HepG2 (cell line): ENCODE measurements around the gene KCTD18. TPM values are rescaled to one million over a fixed set of nuclear protein-coding genes. Genes with fewer than 3 reads are reported as not detected.

Source experiments
- ADNP ChIP-seq: sonication (generic); formaldehyde crosslinking; IDR thresholded peaks from 2 replicates; pipeline ENCODE4 v1.4.0; 2020; ENCODE audit warnings: missing genetic modification reagents
- AGO1 ChIP-seq: fragments of 200-400 bp; formaldehyde crosslinking; IDR thresholded peaks from 2 replicates; pipeline ENCODE4 v1.6.1; 2017; ENCODE audit warnings: mild to moderate bottlenecking, low read depth, low read length, moderate library complexity; ENCODE audit not compliant: poor library complexity, severe bottlenecking
- BORCS8-MEF2B ChIP-seq: sonication (generic); formaldehyde crosslinking; IDR thresholded peaks from 2 replicates; pipeline ENCODE4 v1.8.0; 2022; ENCODE audit warnings: mild to moderate bottlenecking, missing genetic modification reagents
- CC2D1A ChIP-seq: sonication (generic); formaldehyde crosslinking; IDR thresholded peaks from 2 replicates; pipeline ENCODE4 v1.8.1; 2023; ENCODE audit warnings: mild to moderate bottlenecking, missing genetic modification reagents
- IKZF1 ChIP-seq: fragments of 450-650 bp; IDR thresholded peaks from 2 replicates; pipeline ENCODE4 v1.7.1; 2016
- IRX3 ChIP-seq: sonication (generic); formaldehyde crosslinking; IDR thresholded peaks from 2 replicates; pipeline ENCODE4 v1.8.1; 2023; ENCODE audit warnings: mild to moderate bottlenecking, low read depth, missing genetic modification reagents, borderline replicate concordance
- JUN ChIP-seq: sonication (generic); formaldehyde crosslinking; IDR thresholded peaks from 2 replicates; pipeline ENCODE4 v1.4.0; 2020; ENCODE audit warnings: mild to moderate bottlenecking, missing genetic modification reagents
- MAZ ChIP-seq, 2 experiments: sonication (generic) in 1 of 2; formaldehyde crosslinking in 1 of 2; IDR thresholded peaks; 2 replicates each; pipeline versions ENCODE4 v1.5.0 to v1.6.1; 2012 to 2020; ENCODE audit warnings: low read depth in 2 of 2, mild to moderate bottlenecking in 2 of 2, borderline replicate concordance in 1 of 2, improper control_type of control experiment in 1 of 2, low read length in 1 of 2, missing genetic modification reagents in 1 of 2, moderate library complexity in 1 of 2
- MED13 ChIP-seq: sonication (generic); formaldehyde crosslinking; IDR thresholded peaks from 2 replicates; pipeline ENCODE4 v1.5.0; 2020; ENCODE audit warnings: missing genetic modification reagents
- PHB2 ChIP-seq: fragments of 450-650 bp; IDR thresholded peaks from 2 replicates; pipeline ENCODE4 v1.6.1; 2018; ENCODE audit not compliant: partially characterized antibody
- PHF21A ChIP-seq: sonication (generic); formaldehyde crosslinking; IDR thresholded peaks from 2 replicates; pipeline ENCODE4 v1.5.0; 2020; ENCODE audit warnings: mild to moderate bottlenecking, missing genetic modification reagents
- SETDB1 ChIP-seq: sonication (generic); formaldehyde crosslinking; IDR thresholded peaks from 2 replicates; pipeline ENCODE4 v1.5.1; 2020; ENCODE audit warnings: missing genetic modification reagents, mild to moderate bottlenecking, borderline replicate concordance
- ZBTB43 ChIP-seq: sonication (generic); formaldehyde crosslinking; conservative IDR thresholded peaks from 2 replicates; pipeline ENCODE4 v1.4.0; 2020; ENCODE audit warnings: missing genetic modification reagents
- ZFP36L2 ChIP-seq: sonication (generic); formaldehyde crosslinking; IDR thresholded peaks from 2 replicates; pipeline ENCODE4 v1.4.0; 2020; ENCODE audit warnings: missing genetic modification reagents
- ZNF264 ChIP-seq: sonication (generic); formaldehyde crosslinking; IDR thresholded peaks from 2 replicates; pipeline ENCODE4 v1.4.0; 2020; ENCODE audit warnings: missing genetic modification reagents
- ZNF282 ChIP-seq: fragments of 450-650 bp; IDR thresholded peaks from 2 replicates; pipeline ENCODE4 v1.6.1; 2018; ENCODE audit not compliant: partially characterized antibody
- ZNF530 ChIP-seq: sonication (generic); formaldehyde crosslinking; IDR thresholded peaks from 2 replicates; pipeline ENCODE4 v1.5.0; 2020; ENCODE audit warnings: low read depth, mild to moderate bottlenecking, missing genetic modification reagents
- ZNF547 ChIP-seq: sonication (generic); formaldehyde crosslinking; IDR thresholded peaks from 2 replicates; pipeline ENCODE4 v1.5.1; 2020; ENCODE audit warnings: mild to moderate bottlenecking, missing genetic modification reagents
- ZNF570 ChIP-seq: sonication (generic); formaldehyde crosslinking; IDR thresholded peaks from 2 replicates; pipeline ENCODE4 v1.4.0; 2020; ENCODE audit warnings: mild to moderate bottlenecking, missing genetic modification reagents, borderline replicate concordance
- ZNF580 ChIP-seq: IDR thresholded peaks from 2 replicates; pipeline ENCODE4 v1.6.1; 2016; ENCODE audit warnings: low read depth, borderline replicate concordance
- ZNF652 ChIP-seq: IDR thresholded peaks from 2 replicates; pipeline ENCODE4 v1.6.1; 2016; ENCODE audit warnings: low read depth, borderline replicate concordance
- ZNF720 ChIP-seq: sonication (generic); formaldehyde crosslinking; IDR thresholded peaks from 2 replicates; pipeline ENCODE4 v1.4.0; 2020; ENCODE audit warnings: missing genetic modification reagents
- ZNF780A ChIP-seq: sonication (generic); formaldehyde crosslinking; IDR thresholded peaks from 2 replicates; pipeline ENCODE4 v1.8.0; 2022; ENCODE audit warnings: mild to moderate bottlenecking, missing genetic modification reagents, moderate library complexity
- ZSCAN12 ChIP-seq: sonication (generic); formaldehyde crosslinking; IDR thresholded peaks from 2 replicates; pipeline ENCODE4 v1.9.0; 2021; ENCODE audit warnings: mild to moderate bottlenecking, missing genetic modification reagents
- ZSCAN20 ChIP-seq: sonication (generic); formaldehyde crosslinking; IDR thresholded peaks from 2 replicates; pipeline ENCODE4 v1.4.0; 2020; ENCODE audit warnings: missing genetic modification reagents, mild to moderate bottlenecking, borderline replicate concordance
- ZUFSP ChIP-seq: sonication (generic); formaldehyde crosslinking; IDR thresholded peaks from 2 replicates; pipeline ENCODE4 v1.9.0; 2021; ENCODE audit warnings: missing genetic modification reagents, mild to moderate bottlenecking, borderline replicate concordance
- polyA plus RNA-seq, 8 experiments: library from polyadenylated mRNA; depleted of rRNA in 3 of 8; stranded (reverse) in 7 of 8; unstranded in 1 of 8; fragments of >200 nt; fragmentation: Illumina TruSeq in 4 of 8; extraction: Trizol in 4 of 8; gene quantifications; 2 replicates each; pipeline versions ENCODE4 v1.2.1 to v1.2.3, GENCODE V29; 2011 to 2016; ENCODE audit warnings: low read depth in 4 of 8, missing spikeins in 1 of 8, mixed read lengths in 1 of 8; ENCODE audit not compliant: insufficient read depth in 1 of 8
- total RNA-seq, 5 experiments: library from RNA; depleted of rRNA; stranded (reverse); fragments of >200 nt; fragmentation: Illumina TruSeq; extraction: Trizol; gene quantifications; 2 replicates each; pipeline ENCODE4 v1.2.3, GENCODE V29; 2016; ENCODE audit warnings: low read depth in 1 of 5
- TF ChIP-seq, protein P1 (sequence below): sonication (generic); formaldehyde crosslinking; IDR thresholded peaks from 2 replicates; pipeline ENCODE4 v1.4.0; 2020; ENCODE audit warnings: missing genetic modification reagents, borderline replicate concordance

The KCTD18 gene
- total and polyA plus RNA-seq, 2 of the 13 experiments (the other 11 are each of a cell fraction or from before 2014, with no cell fraction given) = 2.2 to 7.1 TPM

DNA sequence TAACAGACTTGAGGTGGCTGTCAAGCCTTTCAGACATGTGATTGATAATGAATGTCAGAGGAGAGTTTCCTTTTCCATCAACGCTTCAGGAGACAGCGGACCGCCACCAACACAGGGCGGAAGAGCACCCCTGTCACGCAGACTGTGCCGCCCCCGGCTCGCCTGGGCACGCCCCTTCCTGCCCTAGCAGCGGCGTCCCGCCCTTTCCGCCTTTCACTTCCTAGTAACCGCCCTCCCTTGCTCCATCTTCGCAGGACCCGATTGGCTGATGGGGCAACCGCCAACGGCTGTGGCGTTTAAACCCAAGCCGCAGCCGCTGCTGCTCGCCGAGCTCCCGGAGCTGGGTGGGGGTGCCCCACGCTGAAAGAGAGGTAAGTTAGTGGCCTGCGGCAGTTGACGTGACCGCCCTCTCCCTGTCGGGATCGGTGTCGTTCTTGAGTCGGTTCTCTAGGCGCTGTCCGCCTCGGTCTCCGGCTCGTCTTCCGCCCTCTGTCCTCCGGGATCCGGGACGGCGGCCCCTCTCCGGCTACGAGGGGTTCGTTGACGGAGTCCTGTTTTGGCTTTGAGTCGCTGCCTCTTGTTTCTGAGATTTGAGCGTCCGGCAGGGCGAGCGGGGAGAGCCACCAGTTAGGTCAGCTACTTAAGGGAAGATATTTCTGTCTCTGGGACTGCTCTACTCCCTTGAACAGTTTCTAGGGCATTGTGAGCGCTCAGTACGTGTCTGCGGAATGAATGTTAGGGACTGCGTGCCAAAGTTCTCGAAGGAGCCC, 16.2 kb upstream of the KCTD18 start, which contains the start of gene SGO2 (continued):
- TF ChIP-seq IKZF1 (no peak), AGO1 (peak; percentile 85), ZSCAN20 (CRISPR knock-in tag) (no peak), ZUFSP (CRISPR knock-in tag) (no peak), ZNF652 (CRISPR knock-in tag) (peak; percentile 31; the same call in 1 of the 2 replicates), MAZ (IDR thresholded peaks at IDR 0.05; ENCODE audit: borderline replicate concordance, low read depth, low read length) (peak; percentile 73; the same call in 1 of the 2 replicates), MAZ (CRISPR knock-in tag; IDR thresholded peaks at IDR 0.05; ENCODE audit: low read depth) (peak; percentile 76), PHB2 (no peak), ZSCAN12 (CRISPR knock-in tag) (no peak), ZNF720 (no peak), IRX3 (CRISPR knock-in tag) (peak; percentile 80), SETDB1 (CRISPR knock-in tag) (no peak), ADNP (no peak), MED13 (peak; percentile 41), ZNF780A (CRISPR knock-in tag) (no peak), ZNF530 (CRISPR knock-in tag) (no peak), CC2D1A (CRISPR knock-in tag) (0 out of 2 replicates have a peak, but pooled peaks have one; percentile 12), JUN (CRISPR knock-in tag) (peak; percentile 73), PHF21A (CRISPR knock-in tag) (peak; percentile 24; the same call in 1 of the 2 replicates), ZNF264 (CRISPR knock-in tag) (peak; percentile 81; the same call in 1 of the 2 replicates), ZBTB43 (CRISPR knock-in tag) (no peak), ZFP36L2 (CRISPR knock-in tag) (peak; percentile 39; the same call in 1 of the 2 replicates), BORCS8-MEF2B (CRISPR knock-in tag) (peak; percentile 99), ZNF547 (CRISPR knock-in tag) (peak; percentile 95), ZNF570 (no peak), ZNF282 (no peak), ZNF580 (CRISPR knock-in tag) (peak; percentile 90)
- TF ChIP-seq, protein P1, sequence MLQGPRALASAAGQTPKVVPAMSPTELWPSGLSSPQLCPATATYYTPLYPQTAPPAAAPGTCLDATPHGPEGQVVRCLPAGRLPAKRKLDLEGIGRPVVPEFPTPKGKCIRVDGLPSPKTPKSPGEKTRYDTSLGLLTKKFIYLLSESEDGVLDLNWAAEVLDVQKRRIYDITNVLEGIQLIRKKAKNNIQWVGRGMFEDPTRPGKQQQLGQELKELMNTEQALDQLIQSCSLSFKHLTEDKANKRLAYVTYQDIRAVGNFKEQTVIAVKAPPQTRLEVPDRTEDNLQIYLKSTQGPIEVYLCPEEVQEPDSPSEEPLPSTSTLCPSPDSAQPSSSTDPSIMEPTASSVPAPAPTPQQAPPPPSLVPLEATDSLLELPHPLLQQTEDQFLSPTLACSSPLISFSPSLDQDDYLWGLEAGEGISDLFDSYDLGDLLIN = peak; percentile 89; the same call in 1 of the 2 replicates
